Osteocyte (in vitro differentiated cells): ENCODE results near the gene DNM1. TPM values are rescaled to one million over a fixed set of nuclear protein-coding genes. Genes with fewer than 3 reads are reported as not detected.

Experiments
- DNase-seq: peaks from one replicate; pipeline ENCODE4 v3.0.0; 2021; ENCODE audit warnings: mixed read lengths; ENCODE audit not compliant: unreplicated experiment; ENCODE audit errors: extremely low spot score
- H3K27ac Mint-ChIP-seq: one replicate; pipeline ENCODE4 v1.8.0; 2021; ENCODE audit warnings: mild to moderate bottlenecking, mixed read lengths; ENCODE audit not compliant: unreplicated experiment
- H3K27me3 Mint-ChIP-seq: one replicate; pipeline ENCODE4 v1.8.0; 2021; ENCODE audit warnings: mixed read lengths; ENCODE audit not compliant: unreplicated experiment
- H3K36me3 Mint-ChIP-seq: one replicate; pipeline ENCODE4 v1.8.0; 2021; ENCODE audit warnings: mixed read lengths; ENCODE audit not compliant: unreplicated experiment
- H3K4me1 Mint-ChIP-seq: one replicate; pipeline ENCODE4 v1.8.0; 2021; ENCODE audit warnings: mixed read lengths; ENCODE audit not compliant: unreplicated experiment
- H3K4me3 Mint-ChIP-seq: one replicate; pipeline ENCODE4 v1.8.0; 2021; ENCODE audit warnings: mild to moderate bottlenecking, moderate library complexity, mixed read lengths; ENCODE audit not compliant: unreplicated experiment
- H3K9me3 Mint-ChIP-seq: one replicate; pipeline ENCODE4 v1.8.0; 2021; ENCODE audit warnings: mixed read lengths; ENCODE audit not compliant: unreplicated experiment
- long read RNA-seq: library from polyadenylated mRNA; unstranded; transcript quantifications from one replicate; pipeline ENCODE4 v2.0.0, GENCODE V29; 2021
- total RNA-seq: library from RNA; stranded (reverse); gene quantifications from 2 replicates; pipeline ENCODE4 v1.2.1, GENCODE V29; 2021
- TF ChIP-seq, protein P1 (sequence below): fragments of 200-600 bp; sonication (generic); IDR thresholded peaks from 2 replicates; pipeline ENCODE4 v1.5.0; 2021; ENCODE audit warnings: antibody characterized with exemption, mild to moderate bottlenecking, moderate library complexity

Gene DNM1
- total RNA-seq, result 40.2 and 45.4 TPM in 2 replicates
- long read RNA-seq, partial matches to known transcripts, result 11 of 14 reads
- long read RNA-seq, other reads (novel, unspliced or antisense), result 3 of 14 reads

DNA sequence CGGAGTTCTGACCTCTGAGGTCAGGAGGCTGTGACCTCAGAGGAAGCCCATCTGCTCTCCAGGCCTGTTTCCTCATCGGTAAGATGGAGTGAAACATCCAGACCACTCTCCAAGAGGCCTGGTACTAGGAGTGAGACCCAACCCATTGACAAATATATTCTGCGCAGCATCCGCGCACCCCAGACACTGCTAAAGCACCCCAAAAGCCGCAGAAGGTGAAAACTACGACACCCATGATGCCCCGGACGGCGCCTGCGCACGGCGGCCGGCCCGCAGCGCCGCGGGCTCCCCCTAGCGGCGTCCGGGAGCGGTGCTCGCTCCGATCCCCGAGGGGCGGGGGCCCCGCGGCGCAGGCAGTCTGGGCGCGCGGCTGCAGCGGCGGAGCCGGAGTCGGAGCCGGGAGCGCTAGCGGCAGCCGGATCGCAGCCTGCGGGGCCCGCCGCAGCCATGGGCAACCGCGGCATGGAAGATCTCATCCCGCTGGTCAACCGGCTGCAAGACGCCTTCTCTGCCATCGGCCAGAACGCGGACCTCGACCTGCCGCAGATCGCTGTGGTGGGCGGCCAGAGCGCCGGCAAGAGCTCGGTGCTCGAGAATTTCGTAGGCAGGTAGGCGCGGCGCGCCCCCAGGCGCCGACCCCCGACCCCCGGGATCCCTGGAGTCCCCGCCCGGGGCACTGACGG lies at the start of gene DNM1:
TSS of gene DNM1 (plus strand) at position 356 of the 683 bp plus-strand sequence. CDS start at position 448, 92 bp downstream.
- Mint-ChIP-seq H3K36me3 (no peaks in the 10 kb centered on the region), H3K27me3 (no peaks in the 10 kb centered on the region), H3K27ac (peak within 1 kb of the TSS; percentile 71), H3K4me3 (peak within 1 kb of the TSS; percentile 77), H3K4me1 (peaks cover 33% of the 10 kb centered on the region), H3K9me3 (no peaks in the 10 kb centered on the region)
- TF ChIP-seq, protein P1, sequence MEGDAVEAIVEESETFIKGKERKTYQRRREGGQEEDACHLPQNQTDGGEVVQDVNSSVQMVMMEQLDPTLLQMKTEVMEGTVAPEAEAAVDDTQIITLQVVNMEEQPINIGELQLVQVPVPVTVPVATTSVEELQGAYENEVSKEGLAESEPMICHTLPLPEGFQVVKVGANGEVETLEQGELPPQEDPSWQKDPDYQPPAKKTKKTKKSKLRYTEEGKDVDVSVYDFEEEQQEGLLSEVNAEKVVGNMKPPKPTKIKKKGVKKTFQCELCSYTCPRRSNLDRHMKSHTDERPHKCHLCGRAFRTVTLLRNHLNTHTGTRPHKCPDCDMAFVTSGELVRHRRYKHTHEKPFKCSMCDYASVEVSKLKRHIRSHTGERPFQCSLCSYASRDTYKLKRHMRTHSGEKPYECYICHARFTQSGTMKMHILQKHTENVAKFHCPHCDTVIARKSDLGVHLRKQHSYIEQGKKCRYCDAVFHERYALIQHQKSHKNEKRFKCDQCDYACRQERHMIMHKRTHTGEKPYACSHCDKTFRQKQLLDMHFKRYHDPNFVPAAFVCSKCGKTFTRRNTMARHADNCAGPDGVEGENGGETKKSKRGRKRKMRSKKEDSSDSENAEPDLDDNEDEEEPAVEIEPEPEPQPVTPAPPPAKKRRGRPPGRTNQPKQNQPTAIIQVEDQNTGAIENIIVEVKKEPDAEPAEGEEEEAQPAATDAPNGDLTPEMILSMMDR, result peak; percentile 95
- DNase-seq, result peak; percentile 91

DNA sequence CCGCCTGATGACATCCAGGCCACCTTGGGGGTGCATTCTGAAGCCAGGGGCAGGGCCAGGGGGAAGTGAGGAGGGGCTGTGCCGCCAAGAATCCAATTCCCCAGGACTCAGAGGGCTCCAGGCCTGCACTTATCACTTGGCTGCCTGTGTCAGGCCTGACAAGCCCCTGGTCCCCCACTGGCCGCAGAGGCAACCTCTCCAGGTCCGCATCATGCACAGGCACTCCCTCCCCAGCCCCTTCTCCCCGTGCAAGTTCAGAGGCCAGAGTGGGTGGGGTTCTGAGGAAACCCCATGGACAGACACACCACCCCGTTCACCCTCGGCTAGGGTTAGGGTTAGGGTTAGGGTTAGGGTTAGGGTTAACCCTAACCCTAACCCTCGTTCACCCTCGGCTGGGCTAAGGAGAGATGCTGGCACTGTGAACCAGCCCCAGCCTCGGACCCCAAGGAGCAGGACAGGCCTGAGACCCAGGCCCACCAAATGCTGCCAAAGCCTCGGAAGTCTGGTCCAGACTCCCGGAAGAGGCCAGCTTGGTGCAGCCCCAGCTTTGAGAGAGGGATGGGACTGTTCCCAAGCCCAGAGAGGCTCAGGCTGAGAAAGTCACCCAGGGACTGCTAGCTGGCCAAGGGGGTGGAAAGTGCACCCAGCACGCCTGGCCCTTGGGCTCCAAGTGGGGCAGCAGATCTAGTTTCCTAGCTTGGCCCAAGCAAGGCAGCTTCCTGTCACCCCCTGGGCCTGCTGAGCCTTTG lies 49.1 kb upstream of the DNM1 start:
- Mint-ChIP-seq H3K36me3 (no peaks in the 10 kb centered on the region), H3K4me3 (no peak overlapping the region), H3K27me3 (no peaks in the 10 kb centered on the region)

GRCh38 chr9:128155736-128156500 lies 47.3 kb upstream of the DNM1 start:
- TF ChIP-seq, protein P1, result no peak
- H3K27me3 Mint-ChIP-seq, result no peaks in the 10 kb centered on the region
- no peak overlapping the region for H3K4me3 Mint-ChIP-seq
- no peaks in the 10 kb centered on the region for H3K36me3 Mint-ChIP-seq
- no peak for DNase-seq
- H3K27ac Mint-ChIP-seq, result no peak overlapping the region
- H3K9me3 Mint-ChIP-seq, result no peaks in the 10 kb centered on the region
- peaks cover 3% of the 10 kb centered on the region for H3K4me1 Mint-ChIP-seq

More for the DNA sequence above, 49.1 kb upstream of the DNM1 start:
- peaks cover 4% of the 10 kb centered on the region for H3K4me1 Mint-ChIP-seq
- TF ChIP-seq, protein P1, result no peak
- no peak for DNase-seq
- no peaks in the 10 kb centered on the region for H3K9me3 Mint-ChIP-seq
- no peak overlapping the region for H3K27ac Mint-ChIP-seq

GRCh38 chr9:128159522-128159783 lies 43.7 kb upstream of the DNM1 start:
- peaks cover 9% of the 10 kb centered on the region for H3K36me3 Mint-ChIP-seq
- DNase-seq, result no peak
- no peaks in the 10 kb centered on the region for H3K27me3 Mint-ChIP-seq
- TF ChIP-seq, protein P1, result no peak
- H3K27ac Mint-ChIP-seq, result peak overlapping the region; percentile 54
- H3K9me3 Mint-ChIP-seq, result no peaks in the 10 kb centered on the region
- H3K4me3 Mint-ChIP-seq, result peak overlapping the region; percentile 66
- peaks cover 12% of the 10 kb centered on the region for H3K4me1 Mint-ChIP-seq
